Measurements from ENCODE around the gene PDE6C.

PDE6C gene

GRCh38 chr10:93572606-93573005 is 39.7 kb upstream of the PDE6C start:
- TF ChIP-seq CTCF (IDR thresholded peaks at IDR 0.05; ENCODE audit: control insufficient read depth, extremely low read depth, insufficient read depth) = no peak
- DNase-seq (ENCODE audit: low read depth) = no peak
- no peak overlapping the region for H3K4me3 ChIP-seq (ENCODE audit: low read depth, low read length)

GRCh38 chr10:93573051-93573909 is 39.1 kb upstream of the PDE6C start:
- H3K4me3 ChIP-seq (ENCODE audit: low read depth, low read length) = no peak overlapping the region
- no peak for DNase-seq (ENCODE audit: low read depth)
- no peak for TF ChIP-seq CTCF (IDR thresholded peaks at IDR 0.05; ENCODE audit: control insufficient read depth, extremely low read depth, insufficient read depth)

GRCh38 chr10:93573924-93574323 is 38.4 kb upstream of the PDE6C start:
- no peak for TF ChIP-seq CTCF (IDR thresholded peaks at IDR 0.05; ENCODE audit: control insufficient read depth, extremely low read depth, insufficient read depth)
- no peak overlapping the region for H3K4me3 ChIP-seq (ENCODE audit: low read depth, low read length)
- no peak for DNase-seq (ENCODE audit: low read depth)

- DNase-seq (ENCODE audit: low read depth) = peak; percentile 84
- no peak overlapping the region for H3K4me3 ChIP-seq (ENCODE audit: low read depth, low read length)
- no peak for TF ChIP-seq CTCF (IDR thresholded peaks at IDR 0.05; ENCODE audit: control insufficient read depth, extremely low read depth, insufficient read depth)
Observed at GRCh38 chr10:93576888-93577287, 35.4 kb upstream of the PDE6C start.

GRCh38 chr10:93577565-93577964 is 34.8 kb upstream of the PDE6C start:
- DNase-seq (ENCODE audit: low read depth) = peak; percentile 53
- TF ChIP-seq CTCF (IDR thresholded peaks at IDR 0.05; ENCODE audit: control insufficient read depth, extremely low read depth, insufficient read depth) = no peak
- H3K4me3 ChIP-seq (ENCODE audit: low read depth, low read length) = no peak overlapping the region

GRCh38 chr10:93579089-93579488 is 33.2 kb upstream of the PDE6C start:
- no peak for TF ChIP-seq CTCF (IDR thresholded peaks at IDR 0.05; ENCODE audit: control insufficient read depth, extremely low read depth, insufficient read depth)
- H3K4me3 ChIP-seq (ENCODE audit: low read depth, low read length) = no peak overlapping the region
- DNase-seq (ENCODE audit: low read depth) = no peak
